ENCODE data around the gene SLC25A14.
A peak's percentile ranks its signal among the peaks of the same experiment; 100 is the strongest.
"Not testable (repeated sequence)": the region's sequence is repeated elsewhere in the genome, so short reads cannot be mapped to it uniquely, and the experiment has no call there.

Gene SLC25A14

DNA sequence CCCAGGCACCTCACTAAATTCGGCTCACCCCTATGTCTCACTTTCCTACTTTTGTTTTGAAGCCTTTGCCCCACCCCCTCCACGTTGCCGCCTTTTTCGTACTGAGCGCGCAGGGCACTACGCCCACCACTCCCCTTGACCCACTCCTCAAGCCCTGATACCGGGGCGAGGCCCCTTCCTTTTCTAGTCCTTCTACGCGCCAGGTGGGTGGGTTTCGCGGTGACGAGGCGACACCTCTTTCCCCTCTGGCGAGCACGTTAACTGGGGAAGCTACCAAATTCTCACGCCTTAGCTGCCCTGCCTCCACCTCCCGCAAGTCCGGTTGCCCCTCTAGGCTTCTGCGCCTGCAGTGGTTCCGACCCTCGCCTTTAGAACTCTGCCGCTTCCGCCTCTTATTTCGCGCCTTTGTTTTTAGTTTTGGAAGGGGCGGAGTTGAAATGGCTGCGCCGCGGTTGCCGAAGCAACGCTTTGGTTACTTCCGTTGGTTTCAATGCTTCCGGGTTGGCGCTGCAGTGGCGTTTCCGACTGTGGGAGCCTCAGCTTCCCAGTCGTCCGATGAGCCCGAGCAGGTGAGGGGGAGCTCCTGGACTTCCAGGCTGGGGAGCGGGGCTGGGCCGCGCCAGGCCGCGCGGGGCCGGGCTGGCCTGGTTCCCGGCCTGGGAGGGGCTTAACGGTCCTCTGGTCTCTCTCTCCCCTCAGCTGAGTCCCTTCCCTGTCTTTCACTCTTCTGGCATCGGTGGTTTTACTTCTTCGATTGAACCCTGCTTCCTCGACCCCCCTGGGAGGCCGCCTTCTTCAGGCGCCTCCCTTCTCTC lies at the start of gene SLC25A14:
SLC25A14 (plus strand) TSS at position 512 of the 815 bp plus-strand sequence. CDS start 360 bp downstream, outside the sequence.
- peak; percentile 80 for DNase-seq

DNA sequence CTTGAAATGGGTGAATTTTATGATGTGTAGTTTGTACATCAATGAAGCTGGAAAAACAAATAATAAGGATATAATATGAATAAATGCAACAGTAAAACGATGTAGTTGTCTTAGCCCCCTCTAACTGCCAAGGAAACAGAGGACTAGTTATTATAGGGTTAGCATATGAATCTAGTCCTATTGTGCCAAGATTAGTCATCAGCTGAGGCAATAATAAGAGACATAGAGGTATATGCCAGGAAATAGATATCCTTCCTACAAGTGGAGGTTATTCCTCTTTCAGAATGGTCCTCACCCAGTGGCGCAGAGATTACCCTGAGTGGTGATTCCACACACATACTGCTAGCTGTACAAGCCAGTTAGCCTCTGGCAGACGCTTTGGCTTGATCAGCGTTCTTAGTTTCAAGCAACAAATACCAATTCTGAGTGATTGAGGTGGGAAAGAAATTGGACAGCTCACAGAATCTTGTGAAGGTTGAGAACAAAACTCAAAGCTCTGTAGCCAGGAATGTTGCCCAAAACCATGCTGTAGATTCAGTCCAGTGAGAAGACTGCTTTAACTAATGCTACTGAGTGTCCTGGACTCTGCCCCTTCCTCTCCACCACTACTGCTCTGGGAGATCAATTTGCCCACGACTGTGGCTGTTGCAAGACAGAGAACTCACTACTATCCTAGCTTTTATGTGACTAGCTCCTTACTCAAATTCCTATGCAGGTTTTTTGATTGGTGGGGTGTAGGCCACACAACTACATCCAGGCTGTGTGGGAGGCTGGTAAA lies 44.0 kb upstream of the SLC25A14 start:
- DNase-seq = no peak

DNA sequence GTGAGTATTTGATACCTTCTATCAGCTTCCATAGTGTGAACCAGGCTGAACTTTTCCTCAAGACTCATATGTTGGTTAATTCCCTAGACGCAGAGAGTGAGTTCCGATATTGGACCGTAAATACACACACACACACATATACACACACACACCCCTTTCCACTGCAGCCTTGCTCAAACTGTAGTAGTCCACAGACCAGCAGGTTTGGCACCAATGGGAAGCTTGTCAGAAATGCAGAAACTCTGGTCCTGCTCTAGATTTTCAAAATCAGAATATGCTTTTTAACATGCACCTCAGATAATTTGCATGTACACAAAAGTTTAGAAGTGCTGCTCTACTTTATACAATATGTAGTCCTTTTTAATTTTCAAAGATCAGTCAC lies 43.4 kb upstream of the SLC25A14 start:
- DNase-seq = no peak

DNA sequence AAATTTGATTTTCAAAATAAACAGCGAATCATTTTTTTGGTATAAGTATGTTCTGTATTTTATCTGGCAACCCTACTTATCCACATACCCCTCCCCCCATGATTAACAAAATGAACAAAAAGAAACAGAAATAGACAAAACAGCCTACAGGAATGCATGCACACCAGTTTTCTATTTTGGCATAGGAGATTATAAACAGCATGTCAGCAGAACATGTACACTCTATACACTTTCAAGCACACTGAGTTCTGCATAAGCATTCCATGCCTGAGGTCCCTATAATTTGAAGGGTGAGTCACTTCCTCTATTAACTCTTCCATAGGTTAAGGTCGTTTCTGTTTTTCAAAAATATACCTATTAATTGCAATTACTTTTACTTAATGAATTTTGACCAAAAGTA lies 43.0 kb upstream of the SLC25A14 start:
- no peak for DNase-seq

DNA sequence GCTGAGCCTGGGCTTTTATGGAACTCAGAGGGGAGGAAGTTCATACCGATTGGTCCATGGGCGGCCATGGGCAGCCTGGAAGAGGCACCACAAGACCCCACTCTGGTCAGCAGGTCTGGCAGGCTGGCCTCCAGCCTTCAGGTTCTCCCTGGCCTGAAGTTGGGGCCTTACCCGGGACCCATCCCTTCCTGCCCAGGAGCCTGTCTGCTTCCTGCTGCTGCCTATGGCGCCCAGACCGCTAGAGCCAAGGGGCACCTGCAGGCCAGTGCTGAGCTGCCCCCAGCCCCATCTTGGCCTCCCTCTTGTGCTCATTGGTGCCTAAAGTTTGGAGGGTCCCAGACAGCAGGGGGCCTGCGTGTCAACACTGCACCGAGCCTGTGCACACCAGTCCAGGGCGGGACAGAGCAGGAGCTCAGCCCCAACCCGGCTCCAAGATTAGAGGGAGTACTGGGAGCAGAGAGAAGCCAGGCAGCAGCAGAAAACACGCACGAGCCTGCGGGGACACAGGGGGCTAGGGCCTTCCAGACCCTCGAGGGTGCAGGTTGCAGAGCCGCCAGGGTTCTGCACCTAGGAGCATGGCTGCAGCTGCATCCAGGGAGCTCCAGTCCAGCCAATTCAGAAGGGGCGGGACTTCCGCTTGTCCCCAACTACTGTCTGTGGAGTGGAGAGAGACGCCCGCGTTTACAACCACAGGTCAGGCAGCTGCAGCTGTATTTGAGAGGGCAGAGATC lies 40.3 kb upstream of the SLC25A14 start:
- DNase-seq = no peak

DNA sequence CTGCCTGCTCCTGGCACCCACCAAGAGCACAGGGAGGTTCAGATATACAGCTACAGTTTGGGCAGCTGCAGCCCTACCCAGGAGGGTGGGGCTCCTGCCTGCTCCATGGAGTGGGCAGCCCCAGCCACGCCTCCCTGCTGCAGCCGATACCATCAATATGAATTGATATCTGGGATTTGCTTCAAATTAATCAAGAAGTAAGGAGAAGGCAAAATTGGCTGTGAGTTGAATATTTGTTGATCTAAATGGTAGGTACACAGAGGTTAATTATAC lies 39.8 kb upstream of the SLC25A14 start:
- no peak for DNase-seq

- no peak for DNase-seq
Measured at GRCh38 chrX:130301405-130301804, 38.3 kb upstream of the SLC25A14 start.

- no peak for DNase-seq
Measured at GRCh38 chrX:130301977-130302376, 37.7 kb upstream of the SLC25A14 start.

DNA sequence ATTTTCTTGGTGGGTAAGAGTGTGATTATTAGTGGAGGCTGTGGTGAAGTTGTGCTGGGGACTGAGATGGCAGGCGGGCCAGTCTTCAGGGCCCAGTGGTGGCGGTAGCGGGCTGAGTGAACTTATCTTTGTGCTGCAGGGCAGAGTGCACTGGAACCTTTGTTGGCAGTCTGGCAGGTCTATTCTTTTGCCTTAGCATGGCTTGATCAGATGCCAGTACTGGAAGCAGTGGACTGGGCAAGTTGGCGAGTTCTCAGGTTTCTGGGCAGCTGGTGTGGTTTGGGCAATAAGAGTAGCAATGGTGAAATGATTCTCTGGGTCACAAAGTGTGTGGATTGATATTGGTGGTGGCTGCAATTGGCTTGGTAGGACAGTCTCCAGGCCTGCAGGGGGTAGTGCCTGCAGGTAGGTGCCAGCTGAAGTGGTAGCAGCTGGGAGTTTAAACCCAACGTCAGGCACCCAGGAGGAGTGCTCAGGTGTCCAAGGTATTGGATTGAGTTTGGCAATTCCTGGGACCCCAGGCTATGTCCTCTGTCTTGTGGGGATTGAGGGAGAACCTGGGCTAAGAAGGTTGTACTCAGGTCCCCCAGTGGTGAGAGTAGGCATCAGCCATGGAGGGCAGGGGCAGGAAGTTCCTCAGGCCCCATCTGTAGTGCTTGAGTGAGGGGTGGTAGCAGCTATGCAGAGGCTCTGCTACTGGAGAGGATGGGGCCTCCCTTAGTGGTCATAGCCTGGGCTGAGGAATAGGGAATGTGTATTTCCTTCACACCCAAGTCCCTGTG lies 34.9 kb upstream of the SLC25A14 start:
- no peak for DNase-seq

DNA sequence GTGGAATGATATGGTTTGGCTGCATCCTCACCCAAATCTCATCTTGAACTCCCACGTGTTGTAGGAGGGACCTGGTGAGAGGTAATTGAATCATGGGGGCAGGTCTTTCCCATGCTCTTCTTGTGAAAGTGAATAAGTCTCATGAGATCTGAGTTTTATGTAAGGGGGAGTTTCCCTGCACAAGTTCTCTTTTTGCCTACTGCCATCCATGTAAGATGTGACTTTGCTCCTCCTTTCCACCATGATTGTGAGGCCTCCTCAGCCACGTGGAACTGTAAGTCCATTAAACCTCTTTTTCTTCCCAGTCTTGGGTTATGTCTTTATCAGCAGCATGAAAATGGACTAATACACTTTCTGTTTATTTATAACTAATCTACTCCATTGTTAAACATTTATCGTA lies 19.8 kb upstream of the SLC25A14 start:
- not testable (repeated sequence) for DNase-seq

DNA sequence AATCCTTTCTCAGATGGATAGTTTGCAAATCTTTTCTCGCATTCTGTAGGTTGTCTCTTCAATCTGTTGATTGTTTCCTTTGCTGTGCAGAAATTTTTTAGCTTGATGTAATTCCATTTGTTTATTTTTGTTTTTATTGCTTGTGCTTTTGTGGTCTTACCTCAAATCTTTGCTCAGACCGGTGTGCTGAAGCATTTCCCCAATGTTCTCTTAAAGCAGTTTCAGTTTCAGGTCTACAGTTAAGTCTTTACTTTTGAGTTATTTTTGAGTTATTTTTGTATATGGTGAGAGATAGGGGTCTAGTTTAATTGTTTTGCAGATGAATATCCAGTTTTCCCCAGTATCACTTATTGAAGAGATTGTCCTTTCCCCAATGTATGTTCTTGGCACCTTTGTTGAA lies 18.2 kb upstream of the SLC25A14 start:
- no peak for DNase-seq

DNA sequence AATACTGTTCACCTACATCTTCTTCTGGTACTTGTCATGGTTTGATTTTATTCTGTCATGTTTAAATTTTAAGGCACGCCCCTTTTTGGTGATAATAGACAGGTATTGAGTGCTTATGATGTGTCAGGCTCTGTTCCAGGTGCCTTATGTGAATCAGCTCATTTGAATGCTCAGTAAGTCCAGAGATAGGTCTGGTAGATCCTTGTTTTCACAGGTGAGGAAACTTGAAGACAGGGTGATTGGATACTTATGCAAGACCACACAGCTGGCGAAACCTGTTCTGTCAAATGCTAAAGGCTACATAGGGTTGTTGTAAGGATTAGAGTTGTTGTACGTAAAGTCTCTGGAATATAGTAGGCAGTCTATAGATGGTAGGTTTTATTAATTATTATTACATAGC lies 9.6 kb upstream of the SLC25A14 start:
- no peak for DNase-seq

DNA sequence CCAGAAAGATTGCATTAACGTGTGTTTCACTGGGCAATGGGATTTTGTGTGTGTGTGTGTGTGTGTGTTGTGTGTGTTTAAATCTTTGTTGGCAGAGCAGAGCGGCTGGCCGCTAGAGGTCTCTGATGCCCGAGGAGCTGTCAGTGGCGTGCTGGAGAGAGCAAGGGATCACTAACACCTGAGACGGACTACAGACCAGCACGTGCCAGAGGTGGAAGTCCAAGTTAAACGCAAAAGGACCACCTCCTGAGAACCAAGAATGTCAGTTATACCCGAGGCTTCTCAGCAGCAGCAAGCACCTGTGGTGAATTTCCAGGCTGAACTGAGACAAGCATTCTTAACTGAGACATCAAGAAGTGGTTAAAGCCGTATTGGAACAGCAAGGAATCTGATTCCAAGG lies 9.0 kb upstream of the SLC25A14 start:
- peak; percentile 60 for DNase-seq

GRCh38 chrX:130336531-130336930 lies 3.2 kb upstream of the SLC25A14 start:
- no peak for DNase-seq

- not testable (repeated sequence) for DNase-seq
Measured at GRCh38 chrX:130338869-130339268, 850 bp upstream of the SLC25A14 start.

- DNase-seq = no peak
Measured at GRCh38 chrX:130340271-130340670, 552 bp downstream of the SLC25A14 start.

- DNase-seq = no peak
Measured at GRCh38 chrX:130343411-130343810, 3.7 kb downstream of the SLC25A14 start.

DNA sequence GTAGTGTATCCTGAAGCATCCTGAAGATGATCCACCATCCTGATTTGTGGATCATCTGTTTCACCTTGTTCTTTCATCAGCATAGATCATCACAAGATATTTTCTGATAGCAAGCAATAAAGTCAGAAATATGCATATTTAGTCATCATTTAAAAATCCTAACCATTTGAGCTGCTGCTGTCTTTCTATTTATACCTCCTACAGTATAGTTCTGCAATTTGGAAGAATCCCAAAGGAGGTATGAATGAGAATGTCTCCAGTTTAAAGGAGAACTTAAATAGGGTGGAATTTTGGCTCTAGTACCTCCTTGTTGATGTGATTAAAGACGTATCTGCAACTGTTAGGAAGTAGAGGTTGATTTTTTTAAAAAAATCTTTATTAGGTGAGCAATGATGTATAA lies 7.6 kb downstream of the SLC25A14 start:
- DNase-seq = no peak

DNA sequence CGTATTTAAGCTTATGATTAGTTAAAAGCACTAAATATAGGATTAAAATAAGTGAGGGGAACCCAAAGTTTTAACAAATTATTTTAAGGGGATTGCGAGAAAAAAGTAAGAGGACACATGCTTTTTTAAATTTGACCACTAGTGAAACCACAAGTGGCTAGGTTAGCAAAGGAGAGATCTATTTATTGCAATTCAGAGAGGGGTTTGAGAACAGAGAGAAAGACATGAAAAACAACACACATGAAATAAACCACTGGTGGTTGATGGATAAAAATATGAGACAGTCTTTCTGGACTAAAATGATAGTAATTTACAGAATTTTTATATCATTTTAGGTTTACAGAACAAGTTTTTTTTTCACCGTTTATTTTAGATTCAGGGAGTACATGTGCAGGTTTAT lies 11.8 kb downstream of the SLC25A14 start:
- no peak for DNase-seq

- DNase-seq = not testable (repeated sequence)
Measured at GRCh38 chrX:130352050-130352449, 12.3 kb downstream of the SLC25A14 start.

- no peak for DNase-seq
Measured at GRCh38 chrX:130376077-130376476, 36.4 kb downstream of the SLC25A14 start.

DNA sequence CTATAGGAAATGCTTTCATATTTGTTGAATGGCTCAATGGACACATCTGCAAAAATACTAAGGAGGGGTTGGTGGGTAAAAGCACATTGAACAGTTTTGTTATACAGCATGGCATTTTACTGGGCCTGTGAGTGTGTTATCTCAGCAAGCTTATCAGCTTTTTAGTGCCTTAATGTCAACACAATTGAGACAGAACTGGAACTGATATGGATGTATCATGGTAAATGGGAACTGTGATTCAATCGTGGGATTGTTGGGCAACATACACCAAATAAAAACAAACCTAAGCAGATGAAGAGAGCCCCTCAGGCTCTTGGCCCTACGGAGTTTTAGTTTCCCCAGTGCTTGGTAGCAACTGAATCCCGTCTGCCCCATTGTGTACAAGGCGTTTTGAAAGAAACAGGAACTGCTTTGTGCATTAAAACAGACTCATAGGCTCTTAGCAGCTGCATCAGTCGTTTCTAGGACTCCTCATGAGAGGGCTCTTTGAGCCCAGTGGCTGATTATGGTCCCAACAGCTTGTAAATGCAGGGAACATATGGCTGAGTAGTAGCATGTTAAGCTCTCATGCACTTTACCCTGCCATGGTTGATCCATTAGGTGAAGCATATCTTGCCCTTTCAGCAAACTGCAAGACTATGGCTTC lies 38.4 kb downstream of the SLC25A14 start:
- DNase-seq = no peak
